Measurements from ENCODE around the gene FGR.
A peak's percentile ranks its signal among the peaks of the same experiment; 100 is the strongest.
"Not testable (repeated sequence)": the region's sequence is repeated elsewhere in the genome, so short reads cannot be mapped to it uniquely, and the experiment has no call there.

Gene FGR

GRCh38 chr1:27634985-27635367 lies at the start of gene FGR:
TSS of gene FGR (minus strand) at chr1:27635185. CDS start at chr1:27623916, 11,269 bp downstream.
- DNase-seq = no peak
- in situ Hi-C loops (cut with MboI; ENCODE audit: low pct_unique_long_range_greater_than_20kb, low sequenced_read_pairs) = no loop called here

GRCh38 chr1:27684176-27684575 lies 49.2 kb upstream of the FGR start:
- no peak for DNase-seq
- in situ Hi-C loops (cut with MboI; ENCODE audit: low pct_unique_long_range_greater_than_20kb, low sequenced_read_pairs) = no loop called here

- in situ Hi-C loops (cut with MboI; ENCODE audit: low pct_unique_long_range_greater_than_20kb, low sequenced_read_pairs) = no loop called here
- DNase-seq = no peak
Measured at GRCh38 chr1:27682351-27682944, 47.5 kb upstream of the FGR start.

- in situ Hi-C loops (cut with MboI; ENCODE audit: low pct_unique_long_range_greater_than_20kb, low sequenced_read_pairs) = not testable (repeated sequence)
Measured at GRCh38 chr1:27681580-27681979, 46.6 kb upstream of the FGR start.

GRCh38 chr1:27680225-27680791 lies 45.3 kb upstream of the FGR start:
- not testable (repeated sequence) for DNase-seq

More at GRCh38 chr1:27681580-27681979, 46.6 kb upstream of the FGR start:
- not testable (repeated sequence) for DNase-seq

GRCh38 chr1:27678747-27679146 lies 43.8 kb upstream of the FGR start:
- DNase-seq = no peak
- in situ Hi-C loops (cut with MboI; ENCODE audit: low pct_unique_long_range_greater_than_20kb, low sequenced_read_pairs) = no loop called here

More at GRCh38 chr1:27680225-27680791, 45.3 kb upstream of the FGR start:
- in situ Hi-C loops (cut with MboI; ENCODE audit: low pct_unique_long_range_greater_than_20kb, low sequenced_read_pairs) = not testable (repeated sequence)

GRCh38 chr1:27676410-27676809 lies 41.4 kb upstream of the FGR start:
- DNase-seq = no peak
- in situ Hi-C loops (cut with MboI; ENCODE audit: low pct_unique_long_range_greater_than_20kb, low sequenced_read_pairs) = no loop called here

GRCh38 chr1:27672750-27673112 lies 37.7 kb upstream of the FGR start:
- in situ Hi-C loops (cut with MboI; ENCODE audit: low pct_unique_long_range_greater_than_20kb, low sequenced_read_pairs) = no loop called here
- no peak for DNase-seq

- DNase-seq = peak; percentile 96
- in situ Hi-C loops (cut with MboI; ENCODE audit: low pct_unique_long_range_greater_than_20kb, low sequenced_read_pairs) = no loop called here
Measured at GRCh38 chr1:27671964-27672749, 37.2 kb upstream of the FGR start, which contains the start of gene IFI6. TSS of gene IFI6 (minus strand) at chr1:27672192. CDS start at chr1:27669314, 2,878 bp downstream.

- in situ Hi-C loops (cut with MboI; ENCODE audit: low pct_unique_long_range_greater_than_20kb, low sequenced_read_pairs) = no loop called here
- DNase-seq = no peak
Measured at GRCh38 chr1:27669876-27670275, 34.9 kb upstream of the FGR start.

- peak; percentile 81 for DNase-seq
- in situ Hi-C loops (cut with MboI; ENCODE audit: low pct_unique_long_range_greater_than_20kb, low sequenced_read_pairs) = no loop called here
Measured at GRCh38 chr1:27668808-27669723, 34.1 kb upstream of the FGR start.

GRCh38 chr1:27668121-27668807 lies 33.3 kb upstream of the FGR start:
- in situ Hi-C loops (cut with MboI; ENCODE audit: low pct_unique_long_range_greater_than_20kb, low sequenced_read_pairs) = no loop called here
- DNase-seq = no peak

GRCh38 chr1:27666791-27667254 lies 31.8 kb upstream of the FGR start:
- in situ Hi-C loops (cut with MboI; ENCODE audit: low pct_unique_long_range_greater_than_20kb, low sequenced_read_pairs) = no loop called here
- DNase-seq = peak; percentile 47

GRCh38 chr1:27666294-27666693 lies 31.3 kb upstream of the FGR start:
- no peak for DNase-seq
- in situ Hi-C loops (cut with MboI; ENCODE audit: low pct_unique_long_range_greater_than_20kb, low sequenced_read_pairs) = no loop called here

GRCh38 chr1:27665016-27665651 lies 30.1 kb upstream of the FGR start:
- in situ Hi-C loops (cut with MboI; ENCODE audit: low pct_unique_long_range_greater_than_20kb, low sequenced_read_pairs) = no loop called here
- DNase-seq = no peak

- in situ Hi-C loops (cut with MboI; ENCODE audit: low pct_unique_long_range_greater_than_20kb, low sequenced_read_pairs) = no loop called here
- no peak for DNase-seq
Measured at GRCh38 chr1:27664291-27664690, 29.3 kb upstream of the FGR start.

- in situ Hi-C loops (cut with MboI; ENCODE audit: low pct_unique_long_range_greater_than_20kb, low sequenced_read_pairs) = no loop called here
- DNase-seq = peak; percentile 96
Measured at GRCh38 chr1:27662707-27663393, 27.9 kb upstream of the FGR start.

- in situ Hi-C loops (cut with MboI; ENCODE audit: low pct_unique_long_range_greater_than_20kb, low sequenced_read_pairs) = no loop called here
- no peak for DNase-seq
Measured at GRCh38 chr1:27662261-27662660, 27.3 kb upstream of the FGR start.
